ENCODE measurements around the gene ADRA2C.

DNA sequence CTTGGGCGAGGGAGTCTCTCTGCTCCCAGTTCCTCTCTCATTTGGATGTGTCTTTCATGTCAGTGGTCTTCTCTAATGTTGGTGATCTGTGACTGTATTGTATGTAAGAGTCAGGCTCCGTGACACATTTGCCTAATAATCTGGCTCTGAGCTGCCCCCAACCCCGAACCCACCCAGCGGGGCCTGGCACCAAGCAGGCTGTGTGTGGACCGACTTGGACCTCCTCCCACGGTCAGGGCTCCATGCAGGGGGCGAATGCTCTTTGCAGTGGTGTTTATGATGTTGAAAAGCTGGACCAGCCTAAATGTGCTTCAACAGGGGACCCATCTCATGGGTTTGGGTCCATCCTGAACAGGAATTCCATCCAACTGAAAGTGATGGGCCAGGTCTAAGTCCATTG, 47.0 kb upstream of the ADRA2C start:
- TF ChIP-seq, protein P1, sequence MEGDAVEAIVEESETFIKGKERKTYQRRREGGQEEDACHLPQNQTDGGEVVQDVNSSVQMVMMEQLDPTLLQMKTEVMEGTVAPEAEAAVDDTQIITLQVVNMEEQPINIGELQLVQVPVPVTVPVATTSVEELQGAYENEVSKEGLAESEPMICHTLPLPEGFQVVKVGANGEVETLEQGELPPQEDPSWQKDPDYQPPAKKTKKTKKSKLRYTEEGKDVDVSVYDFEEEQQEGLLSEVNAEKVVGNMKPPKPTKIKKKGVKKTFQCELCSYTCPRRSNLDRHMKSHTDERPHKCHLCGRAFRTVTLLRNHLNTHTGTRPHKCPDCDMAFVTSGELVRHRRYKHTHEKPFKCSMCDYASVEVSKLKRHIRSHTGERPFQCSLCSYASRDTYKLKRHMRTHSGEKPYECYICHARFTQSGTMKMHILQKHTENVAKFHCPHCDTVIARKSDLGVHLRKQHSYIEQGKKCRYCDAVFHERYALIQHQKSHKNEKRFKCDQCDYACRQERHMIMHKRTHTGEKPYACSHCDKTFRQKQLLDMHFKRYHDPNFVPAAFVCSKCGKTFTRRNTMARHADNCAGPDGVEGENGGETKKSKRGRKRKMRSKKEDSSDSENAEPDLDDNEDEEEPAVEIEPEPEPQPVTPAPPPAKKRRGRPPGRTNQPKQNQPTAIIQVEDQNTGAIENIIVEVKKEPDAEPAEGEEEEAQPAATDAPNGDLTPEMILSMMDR (conservative IDR thresholded peaks at IDR 0.05), result no peak
- no peak for TF ChIP-seq ZFX (IDR thresholded peaks at IDR 0.05)
